Uterine smooth muscle cell (primary cell): ENCODE measurements around the gene LONRF2. TPM values are rescaled to one million over a fixed set of nuclear protein-coding genes. Genes with fewer than 3 reads are reported as not detected.

Experiments used
- total RNA-seq: library from RNA; depleted of rRNA; stranded (reverse); fragments of >200 nt; gene quantifications from 2 replicates; pipeline ENCODE4 v1.2.3, GENCODE V29; 2014

LONRF2 gene
- total RNA-seq: 6.5 and 7.6 TPM in 2 replicates

DNA sequence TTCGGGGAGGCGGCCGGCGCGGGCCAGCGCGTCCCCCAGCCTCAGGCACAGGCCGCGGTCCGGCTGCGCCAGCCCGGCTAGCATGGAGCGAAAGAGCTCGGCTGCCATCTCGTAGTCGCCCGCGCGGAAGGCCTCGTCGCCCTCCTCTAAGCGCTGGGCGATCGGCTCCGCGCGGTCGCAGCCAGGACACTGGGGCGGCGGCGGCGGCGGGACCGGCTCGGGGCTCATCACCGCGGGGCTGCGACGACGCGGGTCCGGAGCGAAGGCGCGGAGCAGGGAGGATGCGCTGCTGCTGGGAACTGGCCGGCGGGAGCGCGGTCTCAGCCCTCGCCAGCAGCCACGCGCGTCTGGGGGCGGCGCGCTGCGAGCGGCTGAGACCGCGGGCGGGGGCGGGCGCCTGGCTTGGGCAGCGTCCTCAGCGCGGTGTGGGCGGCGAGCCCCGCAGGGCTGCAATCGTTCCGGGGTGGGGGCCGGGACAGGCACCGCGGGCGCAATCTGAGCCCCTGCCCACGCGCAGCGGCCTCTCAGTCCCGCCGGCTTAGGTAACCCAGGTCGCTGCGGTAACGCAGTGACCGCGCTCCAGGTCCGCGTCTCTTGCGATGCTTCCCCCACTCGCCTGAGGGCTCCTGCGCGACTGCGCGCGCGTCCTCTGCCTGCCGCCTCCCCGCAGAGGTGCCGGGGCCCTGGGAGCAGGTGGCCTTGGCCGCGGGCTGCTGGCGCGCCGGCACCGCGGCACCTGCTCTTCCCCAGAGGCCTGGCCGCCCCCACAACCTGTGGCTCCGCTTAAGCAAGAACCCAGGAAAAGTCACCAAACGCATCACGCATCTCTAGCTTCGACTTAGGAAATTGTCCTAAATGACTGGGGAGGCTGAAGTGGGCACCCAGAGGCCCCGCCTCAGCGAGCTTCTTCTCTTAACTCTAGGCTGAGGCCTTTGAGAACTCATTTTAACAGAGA lies at the start of gene LONRF2:
LONRF2 (minus strand) TSS at position 636 of the 955 bp plus-strand sequence; CDS start at position 228, 408 bp downstream.

Other genes with a start within 250 kb of the LONRF2 start
- gene AFF3, start 179.9 kb downstream of the LONRF2 start, total RNA-seq: 2.1 and 3.1 TPM in 2 replicates
- 11.0 and 14.2 TPM in 2 replicates for gene CHST10, start 95.2 kb upstream of the LONRF2 start, total RNA-seq
- gene NMS, start 148.0 kb upstream of the LONRF2 start, total RNA-seq: not detected in 2 replicates
- gene PDCL3, start 240.5 kb upstream of the LONRF2 start, total RNA-seq: 18.4 and 25.8 TPM in 2 replicates